GM12878 (cell line): ENCODE results near the gene RPGRIP1. TPM values are rescaled to one million over a fixed set of nuclear protein-coding genes. Genes with fewer than 3 reads are reported as not detected.

Source experiments
- ATAC-seq: fragments of 200-7000 bp; cut with Tn5 transposase; 3 replicates; pipeline ENCODE4 v1.9.1; 2020; ENCODE audit warnings: mild to moderate bottlenecking, moderate library complexity
- BruUV-seq: library from RNA; stranded (reverse); fragments of 400-500 nt; replicated peaks from 2 replicates; lab custom pipeline; 2021; lab: Mats Ljungman, UMichigan
- CTCF ChIA-PET: fragments of 300-600 bp; sonication (Branson Sonifier 250); formaldehyde crosslinking; extraction: SDS; loops from one replicate; lab custom pipeline; 2021; ENCODE audit warnings: inconsistent platforms; lab: Yijun Ruan, JAX
- POLR2A ChIA-PET: fragments of 350-600 bp; formaldehyde crosslinking; extraction: SDS; loops from one replicate; lab custom pipeline; 2021; ENCODE audit warnings: inconsistent platforms; lab: Charles Lee
- RAD21 ChIA-PET: fragments of 300-600 bp; sonication (Branson Sonifier 250); formaldehyde crosslinking; loops from one replicate; lab custom pipeline; 2023; ENCODE audit warnings: antibody characterized with exemption; ENCODE audit not compliant: unreplicated experiment; lab: Charles Lee
- SMC1A ChIA-PET: fragments of 300-600 bp; sonication (Branson Sonifier 250); formaldehyde crosslinking; loops from one replicate; lab custom pipeline; 2023; ENCODE audit not compliant: unreplicated experiment, uncharacterized antibody; lab: Charles Lee
- DNase-seq: peaks from one replicate; pipeline ENCODE4 v3.0.0-alpha.2; 2011; ENCODE audit warnings: low read depth, low spot score
- FAIRE-seq: peaks from 3 replicates; lab custom pipeline; 2011; peaks lifted over from hg19 to GRCh38; lab: Jason Lieb, UNC
- H2AFZ ChIP-seq: 2 replicates; pipeline ENCODE4 v1.6.0; 2011; ENCODE audit warnings: low read depth, low read length, control low read depth; ENCODE audit not compliant: control insufficient read depth
- H3K27ac ChIP-seq: 2 replicates; pipeline ENCODE4 v1.5.1; 2011; ENCODE audit warnings: control low read depth; ENCODE audit not compliant: control insufficient read depth, insufficient read depth
- H3K27me3 ChIP-seq, 2 experiments: replicated peaks in 1 of 2; 2 replicates each; pipeline versions ENCODE4 v1.6.0 to v1.6.1; 2011; ENCODE audit warnings: low read length in 1 of 2; ENCODE audit not compliant: control insufficient read depth in 2 of 2, insufficient read depth in 2 of 2
- H3K36me3 ChIP-seq, 2 experiments: 2 replicates each; pipeline ENCODE4 v1.5.1; 2011; ENCODE audit warnings: low read length in 1 of 2; ENCODE audit not compliant: control insufficient read depth in 2 of 2, insufficient read depth in 2 of 2
- H3K4me1 ChIP-seq: 2 replicates; pipeline ENCODE4 v1.6.1; 2011; ENCODE audit warnings: mild to moderate bottlenecking, low read length, moderate library complexity, mixed read lengths; ENCODE audit not compliant: control insufficient read depth, insufficient read depth
- H3K4me2 ChIP-seq: 2 replicates; pipeline ENCODE4 v1.6.0; 2011; ENCODE audit warnings: control low read depth; ENCODE audit not compliant: control insufficient read depth, insufficient read depth
- H3K4me3 ChIP-seq: fragments of 200-600 bp; sonication (generic); 2 replicates; pipeline ENCODE4 v1.5.1; 2016
- H3K79me2 ChIP-seq: 2 replicates; pipeline ENCODE4 v1.6.0; 2011; ENCODE audit warnings: low read length; ENCODE audit not compliant: control insufficient read depth, insufficient read depth
- H3K9ac ChIP-seq: 2 replicates; pipeline ENCODE4 v1.8.0; 2011; ENCODE audit warnings: low read length, control low read depth, mixed read lengths; ENCODE audit not compliant: control insufficient read depth, insufficient read depth
- H3K9me3 ChIP-seq: replicated peaks from 3 replicates; pipeline ENCODE4 v1.5.1; 2011; ENCODE audit warnings: mild to moderate bottlenecking, low read length; ENCODE audit not compliant: control insufficient read depth, insufficient read depth
- H4K20me1 ChIP-seq: 2 replicates; pipeline ENCODE4 v1.6.0; 2011; ENCODE audit not compliant: control insufficient read depth, insufficient read depth
- CREB1 ChIP-seq: IDR thresholded peaks from 2 replicates; pipeline ENCODE4 v1.6.1; 2012; ENCODE audit warnings: low read depth, mild to moderate bottlenecking, inconsistent platforms
- EZH2 ChIP-seq: IDR thresholded peaks from 2 replicates; pipeline ENCODE4 v1.6.1; 2012; ENCODE audit warnings: low read depth, mild to moderate bottlenecking, control low read depth, inconsistent platforms, low read length, borderline replicate concordance; ENCODE audit not compliant: control insufficient read depth
- GABPA ChIP-seq: IDR thresholded peaks from 2 replicates; pipeline ENCODE4 v1.6.1; 2014; ENCODE audit warnings: antibody characterized with exemption, low read depth, mild to moderate bottlenecking, inconsistent platforms
- HDAC6 ChIP-seq: fragments of 200-600 bp; sonication (generic); IDR thresholded peaks from one replicate; pipeline ENCODE4 v1.8.0; 2017; ENCODE audit warnings: antibody characterized with exemption; ENCODE audit not compliant: unreplicated experiment
- NBN ChIP-seq: fragments of 450-650 bp; IDR thresholded peaks from 2 replicates; pipeline ENCODE4 v1.6.1; 2016
- PAX5 ChIP-seq: IDR thresholded peaks from 2 replicates; pipeline ENCODE4 v1.6.1; 2011; ENCODE audit warnings: low read depth, low read length, borderline replicate concordance
- POLR2AphosphoS5 ChIP-seq: IDR thresholded peaks from 2 replicates; pipeline ENCODE4 v1.6.1; 2011; ENCODE audit warnings: mild to moderate bottlenecking, low read length, inconsistent platforms
- RUNX3 ChIP-seq: IDR thresholded peaks from 2 replicates; pipeline ENCODE4 v1.6.1; 2012; ENCODE audit warnings: low read length, inconsistent platforms
- SIN3A ChIP-seq: IDR thresholded peaks from 2 replicates; pipeline ENCODE4 v1.6.1; 2012; ENCODE audit warnings: low read depth, low read length, improper control_type of control experiment
- SMAD5 ChIP-seq: IDR thresholded peaks from 2 replicates; pipeline ENCODE4 v1.6.1; 2016; ENCODE audit warnings: antibody characterized with exemption, low read depth
- STAT3 ChIP-seq: IDR thresholded peaks from 2 replicates; pipeline ENCODE4 v1.6.1; 2011; ENCODE audit warnings: low read depth, low read length, improper control_type of control experiment
- TBL1XR1 ChIP-seq: IDR thresholded peaks from 2 replicates; pipeline ENCODE4 v1.6.1; 2012; ENCODE audit warnings: low read depth, low read length, improper control_type of control experiment
- WRNIP1 ChIP-seq: IDR thresholded peaks from 2 replicates; pipeline ENCODE4 v1.6.1; 2011; ENCODE audit warnings: low read depth, low read length, improper control_type of control experiment, borderline replicate concordance
- WGBS: methylation state at CpG from one replicate; pipeline ENCODE4 v1.1.6; 2016; ENCODE audit warnings: low lambda C conversion rate; ENCODE audit not compliant: insufficient replicate concordance, insufficient coverage; ENCODE audit errors: missing lambda C conversion rate; 5-methylcytosine and 5-hydroxymethylcytosine counted together
- in situ Hi-C: fragments of 300-500 bp; cut with MboI; formaldehyde crosslinking; loops from 9 replicates; pipeline ENCODE4 v1.14.3; 2018; ENCODE audit warnings: mixed read lengths
- intact Hi-C: fragments of 100-400 bp; cut with micrococcal nuclease; formaldehyde crosslinking; loops from one replicate; pipeline ENCODE4 v1.14.2; 2022; ENCODE audit not compliant: unreplicated experiment
- polyA plus RNA-seq, 11 experiments: library from polyadenylated mRNA; depleted of rRNA in 4 of 11; unstranded in 6 of 11; stranded (reverse) in 5 of 11; fragments of >200 nt; fragmentation: Nextera tagmentation in 4 of 11; fragmentation: Illumina TruSeq in 1 of 11; extraction: Ambion mirVana in 4 of 11; extraction: Trizol in 1 of 11; gene quantifications; 1 replicate in 1 of 11; 2 replicates in 10 of 11; pipeline versions ENCODE4 v1.2.1 to v1.2.3, GENCODE V29; 2011 to 2016; ENCODE audit warnings: inconsistent platforms in 2 of 11, missing spikeins in 2 of 11, low read depth in 1 of 11
- total RNA-seq, 4 experiments: library from RNA; depleted of rRNA in 3 of 4; stranded (reverse); fragments of >200 nt in 3 of 4; fragmentation: Illumina TruSeq in 1 of 4; extraction: Trizol in 1 of 4; gene quantifications; 2 replicates each; pipeline versions ENCODE4 v1.2.1 to v1.2.3, GENCODE V29; 2013 to 2021
- TF ChIP-seq, protein P1 (sequence below): IDR thresholded peaks from 2 replicates; pipeline ENCODE4 v1.6.1; 2011; ENCODE audit warnings: low read depth, low read length, improper control_type of control experiment, borderline replicate concordance
- TF ChIP-seq, protein P2 (sequence below): fragments of 150-350 bp; IDR thresholded peaks from 2 replicates; pipeline ENCODE4 v1.6.1; 2014; ENCODE audit warnings: mild to moderate bottlenecking, low read depth, low read length
- TF ChIP-seq, protein P3 (sequence below): IDR thresholded peaks from 2 replicates; pipeline ENCODE4 v1.6.1; 2012; ENCODE audit warnings: improper control_type of control experiment, low read depth, low read length; ENCODE audit not compliant: insufficient replicate concordance

Gene RPGRIP1
- total and polyA plus RNA-seq, 10 of the 15 experiments (the other 5 are each of a cell fraction or from before 2014, with no cell fraction given), result 0.07 to 1.1 (median 0.30) TPM; not detected in 1

DNA sequence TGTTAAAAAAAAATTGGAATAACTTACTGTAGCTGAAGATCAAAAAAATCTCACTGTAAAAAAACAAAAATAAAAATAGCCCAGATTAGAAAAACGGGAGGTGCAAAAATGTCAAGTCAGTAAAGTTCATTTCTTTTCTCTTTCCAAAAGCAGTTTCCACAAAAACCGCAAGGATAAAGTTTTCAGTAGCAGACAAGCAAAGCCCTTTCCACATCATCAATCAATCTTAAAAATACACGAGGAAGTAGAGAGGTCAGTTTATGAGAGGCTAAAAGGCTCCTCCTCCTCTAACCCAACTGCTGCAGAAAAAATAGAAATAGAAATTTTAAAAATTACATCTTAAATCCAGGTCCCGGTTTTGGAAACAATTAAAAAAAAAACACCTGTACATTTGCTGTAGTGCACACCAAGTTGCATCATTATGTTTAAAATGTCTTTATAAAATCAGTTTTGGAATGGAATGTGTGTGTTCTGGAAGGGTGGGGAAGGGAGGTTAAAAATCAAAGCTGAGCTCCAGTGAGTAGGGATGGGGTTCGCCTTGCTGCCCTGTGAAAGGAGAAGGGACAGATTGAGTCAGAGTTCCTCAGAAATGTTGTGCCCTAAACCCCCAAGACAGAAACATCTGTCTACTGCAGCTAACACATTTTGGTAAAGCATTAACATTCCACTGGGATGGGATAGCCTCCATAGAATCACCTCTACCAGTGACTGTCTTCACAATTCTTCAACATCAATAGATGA is 16.4 kb upstream of the RPGRIP1 start:
- Histone ChIP-seq H4K20me1 (peaks cover 20% of the 10 kb centered on the region), H3K9ac (peak overlapping the region; percentile 29; the same call in 1 of the 2 replicates), H3K79me2 (peaks cover 97% of the 10 kb centered on the region), H3K4me3 (peak overlapping the region; percentile 98), H3K27ac (peak overlapping the region; percentile 56; the same call in 1 of the 2 replicates), H3K9me3 (no peaks in the 10 kb centered on the region), H3K36me3 (peaks cover 7 to 41% of the 10 kb centered on the region in 2 experiments), H2AFZ (no peak overlapping the region), H3K4me1 (peaks cover 23% of the 10 kb centered on the region), H3K4me2 (peak overlapping the region; percentile 96), H3K27me3 (no peaks in the 10 kb centered on the region)
- in situ Hi-C loops, result no loop called here
- SMC1A ChIA-PET, result interaction anchor here (2.0 to 2.9 kb wide), 2 partner anchors 24 to 119 kb away, joined by 8 to 15 read pairs; no protein-coding TSS in a partner anchor
- no peak for FAIRE-seq
- DNase-seq, result no peak
- RAD21 ChIA-PET, result interaction anchor here (1.4 kb wide), 1 partner anchor 8 kb away, joined by 3 read pairs; no protein-coding TSS in a partner anchor
- intact Hi-C loops, result loop anchor here (10.0 kb wide), 1 partner anchor 121 kb away; the partner anchor contains the start of gene SUPT16H
- CTCF ChIA-PET, result interaction anchor here (1.4 to 3.0 kb wide), 3 partner anchors 21 to 249 kb away, joined by 3 to 14 read pairs (median 3); no protein-coding TSS in a partner anchor
- TF ChIP-seq HDAC6, result peak; percentile 11
- no peak for TF ChIP-seq STAT3
- no peak for TF ChIP-seq GABPA
- TF ChIP-seq, protein P1, sequence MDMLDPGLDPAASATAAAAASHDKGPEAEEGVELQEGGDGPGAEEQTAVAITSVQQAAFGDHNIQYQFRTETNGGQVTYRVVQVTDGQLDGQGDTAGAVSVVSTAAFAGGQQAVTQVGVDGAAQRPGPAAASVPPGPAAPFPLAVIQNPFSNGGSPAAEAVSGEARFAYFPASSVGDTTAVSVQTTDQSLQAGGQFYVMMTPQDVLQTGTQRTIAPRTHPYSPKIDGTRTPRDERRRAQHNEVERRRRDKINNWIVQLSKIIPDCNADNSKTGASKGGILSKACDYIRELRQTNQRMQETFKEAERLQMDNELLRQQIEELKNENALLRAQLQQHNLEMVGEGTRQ, result no peak
- TF ChIP-seq NBN, result no peak
- no peak for TF ChIP-seq PAX5
- no peak for TF ChIP-seq CREB1
- no peak for TF ChIP-seq SIN3A
- peak; percentile 92 for TF ChIP-seq POLR2AphosphoS5
- 0 out of 2 replicates have a peak, but pooled peaks have one; percentile 14 for TF ChIP-seq TBL1XR1
- TF ChIP-seq, protein P2, sequence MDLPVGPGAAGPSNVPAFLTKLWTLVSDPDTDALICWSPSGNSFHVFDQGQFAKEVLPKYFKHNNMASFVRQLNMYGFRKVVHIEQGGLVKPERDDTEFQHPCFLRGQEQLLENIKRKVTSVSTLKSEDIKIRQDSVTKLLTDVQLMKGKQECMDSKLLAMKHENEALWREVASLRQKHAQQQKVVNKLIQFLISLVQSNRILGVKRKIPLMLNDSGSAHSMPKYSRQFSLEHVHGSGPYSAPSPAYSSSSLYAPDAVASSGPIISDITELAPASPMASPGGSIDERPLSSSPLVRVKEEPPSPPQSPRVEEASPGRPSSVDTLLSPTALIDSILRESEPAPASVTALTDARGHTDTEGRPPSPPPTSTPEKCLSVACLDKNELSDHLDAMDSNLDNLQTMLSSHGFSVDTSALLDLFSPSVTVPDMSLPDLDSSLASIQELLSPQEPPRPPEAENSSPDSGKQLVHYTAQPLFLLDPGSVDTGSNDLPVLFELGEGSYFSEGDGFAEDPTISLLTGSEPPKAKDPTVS, result no peak
- no peak for TF ChIP-seq WRNIP1
- no peak for TF ChIP-seq EZH2
- 0 out of 2 replicates have a peak, but pooled peaks have one; percentile 50 for TF ChIP-seq SMAD5
- TF ChIP-seq, protein P3, sequence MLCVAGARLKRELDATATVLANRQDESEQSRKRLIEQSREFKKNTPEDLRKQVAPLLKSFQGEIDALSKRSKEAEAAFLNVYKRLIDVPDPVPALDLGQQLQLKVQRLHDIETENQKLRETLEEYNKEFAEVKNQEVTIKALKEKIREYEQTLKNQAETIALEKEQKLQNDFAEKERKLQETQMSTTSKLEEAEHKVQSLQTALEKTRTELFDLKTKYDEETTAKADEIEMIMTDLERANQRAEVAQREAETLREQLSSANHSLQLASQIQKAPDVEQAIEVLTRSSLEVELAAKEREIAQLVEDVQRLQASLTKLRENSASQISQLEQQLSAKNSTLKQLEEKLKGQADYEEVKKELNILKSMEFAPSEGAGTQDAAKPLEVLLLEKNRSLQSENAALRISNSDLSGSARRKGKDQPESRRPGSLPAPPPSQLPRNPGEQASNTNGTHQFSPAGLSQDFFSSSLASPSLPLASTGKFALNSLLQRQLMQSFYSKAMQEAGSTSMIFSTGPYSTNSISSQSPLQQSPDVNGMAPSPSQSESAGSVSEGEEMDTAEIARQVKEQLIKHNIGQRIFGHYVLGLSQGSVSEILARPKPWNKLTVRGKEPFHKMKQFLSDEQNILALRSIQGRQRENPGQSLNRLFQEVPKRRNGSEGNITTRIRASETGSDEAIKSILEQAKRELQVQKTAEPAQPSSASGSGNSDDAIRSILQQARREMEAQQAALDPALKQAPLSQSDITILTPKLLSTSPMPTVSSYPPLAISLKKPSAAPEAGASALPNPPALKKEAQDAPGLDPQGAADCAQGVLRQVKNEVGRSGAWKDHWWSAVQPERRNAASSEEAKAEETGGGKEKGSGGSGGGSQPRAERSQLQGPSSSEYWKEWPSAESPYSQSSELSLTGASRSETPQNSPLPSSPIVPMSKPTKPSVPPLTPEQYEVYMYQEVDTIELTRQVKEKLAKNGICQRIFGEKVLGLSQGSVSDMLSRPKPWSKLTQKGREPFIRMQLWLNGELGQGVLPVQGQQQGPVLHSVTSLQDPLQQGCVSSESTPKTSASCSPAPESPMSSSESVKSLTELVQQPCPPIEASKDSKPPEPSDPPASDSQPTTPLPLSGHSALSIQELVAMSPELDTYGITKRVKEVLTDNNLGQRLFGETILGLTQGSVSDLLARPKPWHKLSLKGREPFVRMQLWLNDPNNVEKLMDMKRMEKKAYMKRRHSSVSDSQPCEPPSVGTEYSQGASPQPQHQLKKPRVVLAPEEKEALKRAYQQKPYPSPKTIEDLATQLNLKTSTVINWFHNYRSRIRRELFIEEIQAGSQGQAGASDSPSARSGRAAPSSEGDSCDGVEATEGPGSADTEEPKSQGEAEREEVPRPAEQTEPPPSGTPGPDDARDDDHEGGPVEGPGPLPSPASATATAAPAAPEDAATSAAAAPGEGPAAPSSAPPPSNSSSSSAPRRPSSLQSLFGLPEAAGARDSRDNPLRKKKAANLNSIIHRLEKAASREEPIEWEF, result peak; percentile 36
- TF ChIP-seq RUNX3, result peak; percentile 67
- BruUV-seq, result TSS peak; percentile 0
- POLR2A ChIA-PET, result interaction anchor here (1.5 kb wide), 1 partner anchor 10 kb away, joined by 3 read pairs; no protein-coding TSS in a partner anchor
- WGBS, result 1% methylated on average over 5 of the region's 5 CpGs
- ATAC-seq, result peak; percentile 8; the same call in 1 of the 3 replicates
